Measurements from ENCODE around the gene SMCHD1.

SMCHD1 gene

GRCh38 chr18:2655178-2655953 is at the start of gene SMCHD1:
TSS of gene SMCHD1 (plus strand) at chr18:2655726. CDS start at chr18:2656076, 350 bp downstream.
- DNase-seq = peak; percentile 80

- DNase-seq = no peak
Measured at GRCh38 chr18:2606335-2606734, 49.2 kb upstream of the SMCHD1 start.

- no peak for DNase-seq
Measured at GRCh38 chr18:2609604-2610003, 45.9 kb upstream of the SMCHD1 start.

- no peak for DNase-seq
Measured at GRCh38 chr18:2610549-2610948, 45.0 kb upstream of the SMCHD1 start.

- DNase-seq = no peak
Measured at GRCh38 chr18:2612996-2613395, 42.5 kb upstream of the SMCHD1 start.

- DNase-seq = no peak
Measured at GRCh38 chr18:2617401-2617998, 38.0 kb upstream of the SMCHD1 start.

GRCh38 chr18:2618009-2618408 is 37.5 kb upstream of the SMCHD1 start:
- DNase-seq = no peak

- no peak for DNase-seq
Measured at GRCh38 chr18:2625217-2625616, 30.3 kb upstream of the SMCHD1 start.

GRCh38 chr18:2627821-2628276 is 27.7 kb upstream of the SMCHD1 start:
- no peak for DNase-seq

GRCh38 chr18:2629003-2629402 is 26.5 kb upstream of the SMCHD1 start:
- DNase-seq = no peak

GRCh38 chr18:2635586-2635985 is 19.9 kb upstream of the SMCHD1 start:
- no peak for DNase-seq

GRCh38 chr18:2636126-2636631 is 19.3 kb upstream of the SMCHD1 start:
- DNase-seq = no peak

- DNase-seq = peak; percentile 58
Measured at GRCh38 chr18:2641638-2642037, 13.9 kb upstream of the SMCHD1 start.

GRCh38 chr18:2642771-2643170 is 12.8 kb upstream of the SMCHD1 start:
- DNase-seq = no peak

- DNase-seq = peak; percentile 26
Measured at GRCh38 chr18:2644535-2644934, 11.0 kb upstream of the SMCHD1 start.

- no peak for DNase-seq
Measured at GRCh38 chr18:2651981-2652380, 3.5 kb upstream of the SMCHD1 start.

- DNase-seq = no peak
Measured at GRCh38 chr18:2653467-2653866, 2.1 kb upstream of the SMCHD1 start.

GRCh38 chr18:2654169-2654927 is 1.2 kb upstream of the SMCHD1 start:
- DNase-seq = peak; percentile 29

GRCh38 chr18:2654928-2655177 is 673 bp upstream of the SMCHD1 start:
- no peak for DNase-seq

GRCh38 chr18:2655954-2656236 is 369 bp downstream of the SMCHD1 start:
- peak; percentile 65 for DNase-seq

GRCh38 chr18:2656237-2656980 is 883 bp downstream of the SMCHD1 start:
- DNase-seq = peak; percentile 48

- peak; percentile 48 for DNase-seq
Measured at GRCh38 chr18:2656981-2657512, 1.5 kb downstream of the SMCHD1 start.

All from DMS79 treated with DMSO at 0.1 percent for 48 hours (cell line).